Rectal smooth muscle tissue (tissue), 1 donor: ENCODE measurements around the gene KMT2C.
"Not testable (repeated sequence)": the region's sequence is repeated elsewhere in the genome, so short reads cannot be mapped to it uniquely, and the experiment has no call there.

ENCODE experiments used
- H3K27ac ChIP-seq: one replicate; pipeline ENCODE4 v1.7.0; 2013; ENCODE audit warnings: low read depth, low read length, inconsistent platforms
- H3K27me3 ChIP-seq: one replicate; pipeline ENCODE4 v1.7.0; 2013; ENCODE audit warnings: low read length; ENCODE audit not compliant: control insufficient read depth, insufficient read depth
- H3K36me3 ChIP-seq: one replicate; pipeline ENCODE4 v1.7.0; 2013; ENCODE audit warnings: low read length; ENCODE audit not compliant: control insufficient read depth, insufficient read depth
- H3K4me1 ChIP-seq: one replicate; pipeline ENCODE4 v1.7.0; 2013; ENCODE audit warnings: low read length; ENCODE audit not compliant: control insufficient read depth, insufficient read depth
- H3K4me3 ChIP-seq: one replicate; pipeline ENCODE4 v1.7.0; 2013; ENCODE audit warnings: low read length
- H3K9ac ChIP-seq: one replicate; pipeline ENCODE4 v1.7.0; 2013; ENCODE audit warnings: low read length

KMT2C gene

GRCh38 chr7:152436931-152437575, 1.2 kb upstream of the KMT2C start:
- not testable (repeated sequence) for H3K4me1 ChIP-seq, H3K27me3 ChIP-seq, H3K9ac ChIP-seq, H3K36me3 ChIP-seq
- Histone ChIP-seq H3K27ac (peak overlapping the region; percentile 86), H3K4me3 (peak overlapping the region; percentile 74)

DNA sequence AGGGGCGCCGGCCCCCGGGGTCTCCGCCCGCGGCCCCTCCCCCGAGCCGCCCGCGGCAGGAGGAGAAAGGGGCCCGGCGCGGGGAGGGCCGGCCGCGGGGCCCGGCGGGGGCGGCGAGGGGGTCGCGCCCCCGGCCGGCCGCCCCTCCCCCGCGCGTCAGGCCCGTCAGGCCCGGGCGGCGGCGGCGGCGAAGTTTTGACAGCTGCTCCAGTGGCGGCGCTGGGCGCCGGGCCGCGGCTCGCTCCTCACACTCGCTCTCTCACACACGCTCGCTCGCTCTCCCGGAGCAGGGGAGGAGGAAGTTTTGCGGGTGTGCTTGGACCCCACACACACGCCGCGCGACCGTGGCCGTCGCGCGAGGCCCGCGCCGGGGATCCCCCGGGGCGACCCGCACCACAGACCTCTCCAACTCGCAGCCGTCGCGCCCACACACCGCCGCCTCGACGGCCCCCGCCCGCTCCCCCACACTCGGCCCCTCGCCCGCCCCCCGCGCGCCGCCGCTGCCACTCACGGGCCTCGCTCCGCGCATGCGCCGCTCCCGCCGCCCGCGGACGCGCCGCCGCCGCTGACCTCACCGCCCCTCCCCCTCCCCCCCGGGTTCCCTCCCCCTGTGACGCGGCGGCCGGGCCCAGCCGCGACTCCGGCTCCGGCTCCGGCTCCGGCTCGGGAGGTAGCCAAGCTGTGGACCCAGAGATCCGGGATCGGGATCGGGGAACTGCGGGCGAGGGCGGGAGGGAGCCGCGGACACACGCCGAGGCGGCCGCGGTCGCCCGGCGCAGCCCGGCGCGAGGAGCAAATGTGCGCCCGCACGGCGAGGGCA, 518 bp upstream of the KMT2C start:
- peak overlapping the region; percentile 62 for H3K9ac ChIP-seq
- H3K4me1 ChIP-seq, result no peaks in the 10 kb centered on the region
- H3K27ac ChIP-seq, result peak overlapping the region; percentile 97
- H3K4me3 ChIP-seq, result peak overlapping the region; percentile 74
- H3K27me3 ChIP-seq, result no peaks in the 10 kb centered on the region
- no peaks in the 10 kb centered on the region for H3K36me3 ChIP-seq

- H3K4me1 ChIP-seq, H3K27me3 ChIP-seq, H3K36me3 ChIP-seq: not testable (repeated sequence)
- Histone ChIP-seq H3K4me3 (peak overlapping the region; percentile 70), H3K9ac (peak overlapping the region; percentile 76), H3K27ac (peak overlapping the region; percentile 73)
Observed at GRCh38 chr7:152434511-152435383, 1.1 kb downstream of the KMT2C start.

GRCh38 chr7:152433721-152434490, 1.9 kb downstream of the KMT2C start:
- not testable (repeated sequence) for H3K27me3 ChIP-seq, H3K27ac ChIP-seq, H3K36me3 ChIP-seq, H3K9ac ChIP-seq, H3K4me1 ChIP-seq
- H3K4me3 ChIP-seq, result peak overlapping the region; percentile 70

DNA sequence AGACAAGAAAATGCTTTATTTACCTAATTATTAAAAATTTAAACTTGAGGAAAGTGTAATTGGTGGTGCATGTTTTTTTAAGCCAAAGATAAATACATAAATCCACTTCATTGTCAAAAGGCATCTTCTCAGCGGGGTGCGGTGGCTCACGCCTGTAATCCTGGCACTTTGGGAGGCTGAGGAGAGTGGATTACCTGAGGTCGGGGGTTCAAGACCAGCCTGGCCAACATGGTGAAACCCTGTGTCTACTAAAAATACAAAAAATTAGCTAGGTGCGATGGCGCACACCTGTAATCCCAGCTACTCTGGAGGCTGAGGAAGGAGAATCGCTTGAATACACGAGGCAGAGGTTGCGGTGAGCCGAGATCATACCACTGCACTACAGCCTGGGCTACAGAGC, 3.1 kb downstream of the KMT2C start:
- H3K9ac ChIP-seq, H3K4me3 ChIP-seq, H3K36me3 ChIP-seq, H3K4me1 ChIP-seq, H3K27me3 ChIP-seq, H3K27ac ChIP-seq: not testable (repeated sequence)

DNA sequence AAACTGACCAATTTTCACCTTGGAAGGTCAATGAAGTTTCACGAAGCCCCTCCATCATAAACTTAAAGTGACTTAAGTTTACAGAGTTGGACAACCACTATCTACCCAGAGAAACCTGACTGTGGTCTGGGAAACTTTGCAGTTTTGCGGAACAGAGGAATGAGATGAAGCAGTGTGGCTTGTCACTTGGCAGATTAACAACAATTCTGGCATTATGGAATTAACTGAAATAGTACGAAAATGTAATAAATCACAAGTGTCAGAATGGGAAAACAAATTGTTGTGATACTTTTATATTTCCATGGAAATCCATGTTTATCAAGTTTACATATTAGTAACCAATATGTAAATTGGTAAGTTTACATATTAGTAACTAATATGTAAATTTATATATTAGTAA, 4.9 kb downstream of the KMT2C start:
- Histone ChIP-seq H3K4me1 (peaks cover 7% of the 10 kb centered on the region), H3K36me3 (no peaks in the 10 kb centered on the region), H3K9ac (no peak overlapping the region), H3K27ac (no peak overlapping the region), H3K27me3 (no peaks in the 10 kb centered on the region), H3K4me3 (no peak overlapping the region)

GRCh38 chr7:152430118-152430517, 5.7 kb downstream of the KMT2C start:
- not testable (repeated sequence) for H3K9ac ChIP-seq, H3K4me1 ChIP-seq, H3K27me3 ChIP-seq, H3K27ac ChIP-seq, H3K4me3 ChIP-seq, H3K36me3 ChIP-seq

- Histone ChIP-seq H3K9ac (no peak overlapping the region), H3K27ac (no peak overlapping the region), H3K4me3 (no peak overlapping the region), H3K36me3 (no peaks in the 10 kb centered on the region), H3K27me3 (no peaks in the 10 kb centered on the region), H3K4me1 (peaks cover 10% of the 10 kb centered on the region)
Observed at GRCh38 chr7:152424348-152425108, 11.3 kb downstream of the KMT2C start.

GRCh38 chr7:152423991-152424347, 11.8 kb downstream of the KMT2C start:
- no peak overlapping the region for H3K27ac ChIP-seq
- H3K27me3 ChIP-seq, result no peaks in the 10 kb centered on the region
- H3K36me3 ChIP-seq, result no peaks in the 10 kb centered on the region
- no peak overlapping the region for H3K4me3 ChIP-seq
- H3K4me1 ChIP-seq, result peaks cover 7% of the 10 kb centered on the region
- H3K9ac ChIP-seq, result no peak overlapping the region

DNA sequence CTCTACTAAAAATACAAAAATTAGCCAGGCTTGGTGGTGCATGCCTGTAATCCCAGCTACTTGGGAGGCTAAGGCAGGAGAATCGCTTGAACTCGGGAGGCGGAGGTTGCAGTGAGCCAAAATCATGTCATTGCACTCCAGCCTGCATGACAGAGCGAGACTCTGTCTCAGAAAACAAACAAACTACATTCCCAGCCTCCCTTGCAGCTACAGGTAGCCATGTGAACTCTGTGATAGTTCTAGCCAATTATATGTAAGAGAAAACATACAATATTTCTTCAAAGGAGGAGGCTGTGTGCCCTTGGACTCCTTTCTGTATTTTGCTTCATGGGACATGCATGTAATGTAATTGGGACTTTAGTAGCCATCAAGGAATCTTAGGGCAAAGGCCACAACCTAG, 12.6 kb downstream of the KMT2C start:
- not testable (repeated sequence) for H3K4me1 ChIP-seq, H3K36me3 ChIP-seq, H3K27ac ChIP-seq, H3K4me3 ChIP-seq, H3K27me3 ChIP-seq, H3K9ac ChIP-seq

- not testable (repeated sequence) for H3K4me1 ChIP-seq, H3K27ac ChIP-seq, H3K4me3 ChIP-seq, H3K27me3 ChIP-seq, H3K36me3 ChIP-seq, H3K9ac ChIP-seq
Observed at GRCh38 chr7:152420950-152421349, 14.9 kb downstream of the KMT2C start.
